Fibroblast of the aortic adventitia (primary cell): ENCODE measurements around the gene PSD4. TPM values are rescaled to one million over a fixed set of nuclear protein-coding genes. Genes with fewer than 3 reads are reported as not detected.

Source experiments
- DNase-seq: peaks from one replicate; pipeline ENCODE4 v3.0.0-alpha.2; 2010; ENCODE audit warnings: low read depth
- H3K4me3 ChIP-seq: 2 replicates; pipeline ENCODE4 v1.5.1; 2011; ENCODE audit warnings: low read depth, mild to moderate bottlenecking, control low read depth, low read length, moderate library complexity
- total RNA-seq: library from RNA; depleted of rRNA; stranded (reverse); fragments of >200 nt; gene quantifications from 2 replicates; pipeline ENCODE4 v1.2.3, GENCODE V29; 2012; ENCODE audit warnings: low replicate concordance
- TF ChIP-seq, protein P1 (sequence below): IDR thresholded peaks from 2 replicates; pipeline ENCODE4 v1.5.1; 2011; ENCODE audit warnings: mild to moderate bottlenecking, low read length, control low read depth, inconsistent platforms; ENCODE audit not compliant: insufficient read depth

Gene PSD4
- total RNA-seq, 1 donor, result 5.1 TPM

DNA sequence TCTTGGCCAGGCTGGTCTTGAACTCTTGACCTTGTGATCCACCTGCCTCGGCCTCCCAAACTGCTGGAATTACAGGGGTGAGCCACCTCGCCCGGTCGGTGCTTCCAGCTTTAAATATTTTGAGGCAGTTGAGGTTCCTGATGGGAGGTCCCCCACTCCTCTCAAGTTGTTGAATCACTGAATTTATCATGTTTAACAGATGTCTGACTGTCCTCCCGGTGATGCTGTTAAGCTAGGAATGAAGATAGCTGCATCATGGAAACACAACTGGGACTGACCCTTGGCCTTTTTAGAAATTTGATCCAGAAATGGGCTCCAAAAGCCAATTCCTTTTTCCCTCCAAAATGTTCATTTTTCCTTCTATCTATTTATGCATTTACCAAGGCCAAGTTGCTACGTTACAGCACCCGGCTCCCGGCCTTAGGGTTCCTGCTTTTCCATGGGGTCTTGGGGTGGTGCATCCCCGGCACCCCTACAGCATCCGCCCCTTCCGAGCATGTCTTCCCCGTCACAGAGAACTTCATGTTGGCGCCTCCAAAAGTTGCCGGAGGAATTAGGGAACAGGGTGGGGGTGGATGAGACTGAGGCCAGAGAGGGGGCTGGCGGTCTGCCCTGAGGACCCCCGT, 61.1 kb downstream of the PSD4 start:
- no peak for DNase-seq
- TF ChIP-seq, protein P1, sequence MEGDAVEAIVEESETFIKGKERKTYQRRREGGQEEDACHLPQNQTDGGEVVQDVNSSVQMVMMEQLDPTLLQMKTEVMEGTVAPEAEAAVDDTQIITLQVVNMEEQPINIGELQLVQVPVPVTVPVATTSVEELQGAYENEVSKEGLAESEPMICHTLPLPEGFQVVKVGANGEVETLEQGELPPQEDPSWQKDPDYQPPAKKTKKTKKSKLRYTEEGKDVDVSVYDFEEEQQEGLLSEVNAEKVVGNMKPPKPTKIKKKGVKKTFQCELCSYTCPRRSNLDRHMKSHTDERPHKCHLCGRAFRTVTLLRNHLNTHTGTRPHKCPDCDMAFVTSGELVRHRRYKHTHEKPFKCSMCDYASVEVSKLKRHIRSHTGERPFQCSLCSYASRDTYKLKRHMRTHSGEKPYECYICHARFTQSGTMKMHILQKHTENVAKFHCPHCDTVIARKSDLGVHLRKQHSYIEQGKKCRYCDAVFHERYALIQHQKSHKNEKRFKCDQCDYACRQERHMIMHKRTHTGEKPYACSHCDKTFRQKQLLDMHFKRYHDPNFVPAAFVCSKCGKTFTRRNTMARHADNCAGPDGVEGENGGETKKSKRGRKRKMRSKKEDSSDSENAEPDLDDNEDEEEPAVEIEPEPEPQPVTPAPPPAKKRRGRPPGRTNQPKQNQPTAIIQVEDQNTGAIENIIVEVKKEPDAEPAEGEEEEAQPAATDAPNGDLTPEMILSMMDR, result no peak
- peak overlapping the region; percentile 63 for H3K4me3 ChIP-seq

DNA sequence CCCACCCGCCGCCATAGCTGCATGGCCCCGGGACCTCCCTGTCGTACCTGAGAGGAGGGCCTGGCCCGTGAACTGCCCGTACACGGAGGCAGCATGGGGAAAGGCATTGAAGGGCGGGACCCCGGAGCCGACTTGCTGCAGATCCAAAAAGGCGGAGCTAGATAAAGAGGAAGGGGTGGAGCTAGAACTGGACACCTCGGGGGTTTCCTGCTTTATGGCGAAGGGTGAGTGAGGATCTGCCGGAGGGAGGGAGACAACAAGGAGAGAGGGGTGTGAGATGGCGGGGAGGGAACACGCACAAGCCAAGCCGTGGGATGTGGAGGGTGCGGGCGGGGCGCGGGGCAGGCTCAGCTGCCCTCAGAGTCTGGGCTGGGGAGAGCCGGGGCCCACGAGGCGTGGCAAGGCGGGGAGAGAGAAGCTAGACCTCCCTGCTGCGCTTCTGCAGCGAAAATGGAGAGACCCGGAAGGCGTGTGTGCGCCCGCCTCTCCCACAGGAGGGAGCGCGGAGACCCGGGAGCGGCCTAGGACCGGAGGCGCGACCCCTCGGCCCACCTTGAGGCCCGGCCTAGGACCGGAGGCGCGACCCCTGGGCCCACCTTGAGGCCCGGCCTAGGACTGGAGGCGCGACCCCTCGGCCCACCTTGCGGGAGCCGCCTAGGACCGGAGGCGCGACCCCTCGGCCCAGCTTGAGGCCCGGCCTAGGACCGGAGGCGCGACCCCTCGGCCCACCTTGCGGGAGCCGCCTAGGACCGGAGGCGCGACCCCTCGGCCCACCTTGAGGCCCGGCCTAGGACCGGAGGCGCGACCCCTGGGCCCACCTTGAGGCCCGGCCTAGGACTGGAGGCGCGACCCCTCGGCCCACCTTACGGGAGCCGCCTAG, 61.8 kb downstream of the PSD4 start:
- peak overlapping the region; percentile 63 for H3K4me3 ChIP-seq

DNA sequence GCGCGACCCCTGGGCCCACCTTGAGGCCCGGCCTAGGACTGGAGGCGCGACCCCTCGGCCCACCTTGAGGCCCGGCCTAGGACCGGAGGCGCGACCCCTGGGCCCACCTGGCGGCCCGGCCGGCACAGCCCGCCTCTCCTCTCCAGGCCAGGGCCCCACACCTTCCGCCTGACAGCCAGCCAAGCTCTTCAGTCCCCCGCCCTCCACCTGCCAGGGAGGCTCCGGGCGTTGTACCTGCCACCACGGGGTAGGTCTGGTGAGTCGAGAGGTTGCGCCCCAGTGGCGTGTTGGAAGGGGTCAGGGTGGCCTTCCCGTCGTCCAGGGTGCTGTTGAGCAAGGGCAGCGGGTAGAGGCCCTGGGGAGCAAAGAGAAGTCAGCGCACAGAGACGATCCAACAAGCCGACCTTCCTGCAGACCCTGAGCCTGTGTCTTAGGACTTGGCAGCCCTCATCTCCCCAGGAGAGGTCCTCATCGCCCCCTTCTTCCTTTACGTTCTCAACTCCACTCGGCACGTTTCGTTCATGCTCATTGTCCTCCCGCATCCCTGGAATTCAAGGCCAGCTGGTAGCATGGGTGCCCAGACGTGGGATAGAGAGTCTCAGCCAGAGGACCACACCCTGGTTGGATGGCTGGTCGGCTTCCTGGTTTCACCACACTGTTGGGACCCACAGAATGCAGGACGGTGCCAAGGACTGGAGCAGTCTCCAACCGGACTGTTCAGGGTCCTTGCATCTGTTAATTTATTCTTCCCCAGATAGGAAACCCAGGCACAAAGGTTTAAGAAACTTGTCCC, 62.8 kb downstream of the PSD4 start:
- TF ChIP-seq, protein P1, result no peak
- peak overlapping the region; percentile 59 for H3K4me3 ChIP-seq
- no peak for DNase-seq

More for the DNA sequence above, 61.8 kb downstream of the PSD4 start:
- peak; percentile 65 for DNase-seq

- H3K4me3 ChIP-seq, result peak overlapping the region; percentile 6
- TF ChIP-seq, protein P1, result no peak
- no peak for DNase-seq
Measured at GRCh38 chr2:113237604-113238160, 63.9 kb downstream of the PSD4 start.

DNA sequence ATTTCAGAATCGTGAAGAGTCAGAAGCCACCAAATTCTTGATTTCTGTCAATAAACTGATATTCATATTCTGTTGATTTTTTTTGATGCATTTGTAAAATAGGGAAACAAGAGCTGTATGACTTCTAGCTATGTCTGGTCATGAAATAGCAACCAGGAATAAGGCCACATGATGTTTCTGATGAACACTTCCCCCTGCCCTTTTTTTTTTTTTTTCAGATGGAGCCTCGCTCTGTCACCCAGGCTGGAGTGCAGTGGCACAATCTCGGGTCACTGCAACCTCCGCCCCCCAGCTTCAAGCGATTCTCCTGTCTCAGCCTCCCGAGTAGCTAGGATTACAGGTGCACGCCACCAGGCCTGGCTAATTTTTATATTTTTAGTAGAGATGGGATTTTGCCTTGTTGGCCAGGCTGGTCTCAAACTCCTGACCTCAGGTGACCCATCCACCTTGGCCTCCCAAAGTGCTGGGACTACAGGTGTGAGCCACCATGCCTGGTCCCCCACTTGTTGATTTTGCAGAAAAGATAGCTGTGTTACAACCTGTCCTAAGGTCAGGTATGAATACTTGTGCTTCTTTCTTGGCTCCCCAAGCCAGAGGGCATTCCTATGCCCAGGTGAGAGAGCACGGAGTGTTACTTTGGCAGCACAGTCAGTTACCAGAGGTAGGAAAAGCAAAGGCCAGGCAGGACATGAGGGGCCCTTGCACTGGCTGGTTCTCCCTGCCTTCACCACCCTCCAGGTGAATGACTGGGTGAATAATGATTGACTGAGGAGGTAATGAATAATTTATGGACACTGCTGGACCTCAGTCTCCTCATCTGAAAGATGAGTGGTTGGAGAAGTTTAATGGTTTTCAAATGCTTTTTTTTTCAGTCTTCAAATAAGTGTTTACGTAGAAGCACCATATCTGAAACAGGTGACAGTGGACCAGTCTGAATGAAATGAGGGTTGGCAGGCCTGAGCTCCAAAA, 65.4 kb downstream of the PSD4 start:
- no peak overlapping the region for H3K4me3 ChIP-seq
- no peak for DNase-seq
- TF ChIP-seq, protein P1, result no peak

DNA sequence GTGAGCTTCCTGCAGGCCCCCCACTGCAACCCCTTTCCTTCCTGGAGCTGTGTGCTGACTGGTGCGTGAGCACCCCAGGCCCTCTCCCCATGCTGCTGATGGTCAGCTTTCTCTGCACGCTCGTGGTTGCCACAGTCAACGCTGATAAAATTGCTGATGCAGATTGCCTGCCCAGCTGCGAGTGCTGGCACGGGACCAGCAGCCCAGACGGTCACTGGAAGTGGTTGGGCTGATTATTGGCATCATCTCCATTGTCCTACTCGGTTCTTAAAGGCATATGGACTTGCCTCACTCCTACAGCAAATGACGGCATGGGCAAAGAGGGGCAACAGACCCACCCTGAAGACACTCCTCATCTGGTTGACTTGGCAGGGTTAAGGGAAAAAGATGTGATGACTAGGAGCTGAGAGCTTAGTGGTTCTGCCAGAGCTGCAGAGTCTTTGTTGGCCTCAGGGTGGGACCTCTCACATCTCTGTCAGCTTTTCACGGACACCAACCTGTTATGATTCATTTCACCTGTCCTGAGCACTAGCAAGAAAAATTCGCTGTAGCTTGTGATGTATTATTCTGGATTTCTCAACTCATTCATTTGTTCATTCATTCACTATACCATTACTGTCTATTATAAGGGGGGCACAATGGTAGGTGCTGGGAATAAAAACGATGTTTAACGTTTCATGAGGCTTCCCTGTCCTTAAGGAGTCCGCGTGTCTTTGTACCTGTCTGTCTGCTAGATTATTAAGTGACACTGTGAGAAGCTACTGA, 66.6 kb downstream of the PSD4 start:
- TF ChIP-seq, protein P1, result peak; percentile 13
- H3K4me3 ChIP-seq, result peak overlapping the region; percentile 15
- peak; percentile 97 for DNase-seq
